ENCODE results near the gene GCSH.

The GCSH gene

GRCh38 chr16:81040842-81041241 lies 55.4 kb downstream of the GCSH start:
- DNase-seq = no peak

GRCh38 chr16:81040131-81040530 lies 56.1 kb downstream of the GCSH start:
- no peak for DNase-seq

GRCh38 chr16:81036751-81037350 lies 59.3 kb downstream of the GCSH start:
- DNase-seq = no peak

DNA sequence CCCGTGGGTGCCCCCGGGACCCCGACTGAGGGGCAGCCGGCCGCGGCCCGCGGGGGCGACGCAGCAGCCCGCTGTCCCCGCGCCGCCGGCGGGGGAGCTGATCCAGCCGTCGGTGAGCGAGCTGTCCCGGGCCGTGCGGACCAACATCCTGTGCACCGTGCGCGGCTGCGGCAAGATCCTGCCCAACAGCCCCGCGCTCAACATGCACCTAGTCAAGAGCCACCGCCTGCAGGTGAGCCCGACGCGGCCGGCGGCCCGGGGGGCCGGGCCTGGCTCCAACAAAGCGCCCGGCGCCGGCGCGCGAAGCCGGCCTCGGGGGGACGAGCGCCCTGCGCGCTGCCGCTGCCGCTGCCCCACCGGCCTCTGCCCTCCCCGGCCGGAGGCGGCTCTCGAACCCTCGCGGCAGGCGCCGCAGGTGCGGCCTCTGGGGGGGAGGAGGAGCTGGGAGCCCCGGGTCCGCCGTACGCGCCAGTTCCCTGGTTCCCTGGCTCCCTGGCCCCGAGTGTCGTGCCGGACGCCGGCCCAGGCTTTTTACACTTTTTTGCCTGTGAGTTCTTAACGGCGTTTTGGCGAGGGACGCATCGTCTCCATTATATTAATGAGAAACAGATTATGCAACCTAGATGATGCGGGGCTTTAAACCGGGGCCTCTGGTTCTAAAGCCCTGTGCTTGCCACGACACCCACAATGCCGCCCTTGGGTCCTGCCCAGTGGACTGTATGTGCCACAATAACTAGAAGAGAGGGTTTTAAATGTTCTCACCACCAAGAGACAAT lies 60.0 kb downstream of the GCSH start:
- no peak for DNase-seq

- DNase-seq = peak; percentile 49
These were observed 60.7 kb downstream of the GCSH start, which contains the start of gene ATMIN for GRCh38 chr16:81035398-81035974. TSS of gene ATMIN (plus strand) at chr16:81035842. CDS start at chr16:81035871, 29 bp downstream.
